ENCODE data around the gene SPDYE4. TPM values are rescaled to one million over a fixed set of nuclear protein-coding genes. Genes with fewer than 3 reads are reported as not detected.

The SPDYE4 gene
- total RNA-seq, 1 donor from 2014 or later: not detected

GRCh38 chr17:8713878-8714277 lies 44.5 kb downstream of the SPDYE4 start:
- H3K4me1 ChIP-seq: peaks cover 5% of the 10 kb centered on the region
- DNase-seq (no peak), ATAC-seq (no peak)
- no peak overlapping the region for H3K4me3 ChIP-seq
- intact Hi-C loops (cut with DNase I): no loop called here
- no peaks in the 10 kb centered on the region for H3K36me3 ChIP-seq
- no peaks in the 10 kb centered on the region for H3K9me3 ChIP-seq
- H3K27ac ChIP-seq: no peak overlapping the region
- TF ChIP-seq CTCF (IDR thresholded peaks at IDR 0.05): no peak
- H3K27me3 ChIP-seq: no peaks in the 10 kb centered on the region

- ATAC-seq (no peak), DNase-seq (no peak)
- intact Hi-C loops (cut with DNase I): no loop called here
- H3K27ac ChIP-seq: no peak overlapping the region
- H3K36me3 ChIP-seq: no peaks in the 10 kb centered on the region
- TF ChIP-seq CTCF (IDR thresholded peaks at IDR 0.05): no peak
- no peak overlapping the region for H3K4me3 ChIP-seq
- H3K9me3 ChIP-seq: no peaks in the 10 kb centered on the region
- no peaks in the 10 kb centered on the region for H3K27me3 ChIP-seq
- peaks cover 9% of the 10 kb centered on the region for H3K4me1 ChIP-seq
These were observed 45.0 kb downstream of the SPDYE4 start for GRCh38 chr17:8713315-8713714.

GRCh38 chr17:8712698-8713097 lies 45.6 kb downstream of the SPDYE4 start:
- H3K36me3 ChIP-seq: no peaks in the 10 kb centered on the region
- H3K9me3 ChIP-seq: no peaks in the 10 kb centered on the region
- H3K4me1 ChIP-seq: peaks cover 11% of the 10 kb centered on the region
- no peak overlapping the region for H3K27ac ChIP-seq
- H3K27me3 ChIP-seq: no peaks in the 10 kb centered on the region
- ATAC-seq (no peak), DNase-seq (no peak)
- H3K4me3 ChIP-seq: no peak overlapping the region
- TF ChIP-seq CTCF (IDR thresholded peaks at IDR 0.05): no peak
- intact Hi-C loops (cut with DNase I): no loop called here

- intact Hi-C loops (cut with DNase I): no loop called here
- H3K27ac ChIP-seq: no peak overlapping the region
- TF ChIP-seq CTCF (IDR thresholded peaks at IDR 0.05): no peak
- no peaks in the 10 kb centered on the region for H3K27me3 ChIP-seq
- no peaks in the 10 kb centered on the region for H3K36me3 ChIP-seq
- ATAC-seq (no peak), DNase-seq (no peak)
- H3K4me3 ChIP-seq: no peak overlapping the region
- no peaks in the 10 kb centered on the region for H3K9me3 ChIP-seq
- peaks cover 11% of the 10 kb centered on the region for H3K4me1 ChIP-seq
These were observed 47.1 kb downstream of the SPDYE4 start for GRCh38 chr17:8711291-8711690.

GRCh38 chr17:8710813-8711212 lies 47.5 kb downstream of the SPDYE4 start:
- peaks cover 11% of the 10 kb centered on the region for H3K4me1 ChIP-seq
- intact Hi-C loops (cut with DNase I): no loop called here
- H3K27me3 ChIP-seq: no peaks in the 10 kb centered on the region
- H3K4me3 ChIP-seq: no peak overlapping the region
- H3K9me3 ChIP-seq: no peaks in the 10 kb centered on the region
- no peak overlapping the region for H3K27ac ChIP-seq
- DNase-seq (no peak), ATAC-seq (no peak)
- H3K36me3 ChIP-seq: no peaks in the 10 kb centered on the region
- TF ChIP-seq CTCF (IDR thresholded peaks at IDR 0.05): no peak

GRCh38 chr17:8709006-8709405 lies 49.3 kb downstream of the SPDYE4 start:
- Histone ChIP-seq H3K4me3 (no peak overlapping the region), H3K36me3 (no peaks in the 10 kb centered on the region), H3K4me1 (peaks cover 11% of the 10 kb centered on the region), H3K27me3 (no peaks in the 10 kb centered on the region), H3K27ac (no peak overlapping the region), H3K9me3 (no peaks in the 10 kb centered on the region)
- DNase-seq (no peak), ATAC-seq (peak; percentile 45)
- intact Hi-C loops (cut with DNase I): no loop called here
- TF ChIP-seq CTCF (IDR thresholded peaks at IDR 0.05): no peak
